Smooth muscle cell (in vitro differentiated cells): ENCODE data around the gene PFN1. TPM values are rescaled to one million over a fixed set of nuclear protein-coding genes. Genes with fewer than 3 reads are reported as not detected.
A peak's percentile ranks its signal among the peaks of the same experiment; 100 is the strongest.

Experiments
- DNase-seq: peaks from one replicate; lab custom pipeline; 2025; ENCODE audit not compliant: unreplicated experiment; lab: John Stamatoyannopoulos, UW
- H2AFZ ChIP-seq: fragments of 200-600 bp; sonication (generic); 2 replicates; pipeline ENCODE4 v1.6.0; 2016; ENCODE audit warnings: antibody characterized with exemption, low read depth, mild to moderate bottlenecking
- H3F3A ChIP-seq: fragments of 200-600 bp; sonication (generic); 2 replicates; pipeline ENCODE4 v1.6.0; 2017; ENCODE audit warnings: antibody characterized with exemption, low read depth
- H3K27ac ChIP-seq: fragments of 200-600 bp; sonication (generic); 2 replicates; pipeline ENCODE4 v1.5.1; 2016; ENCODE audit warnings: low read depth, mild to moderate bottlenecking
- H3K27me3 ChIP-seq: fragments of 200-600 bp; sonication (generic); 2 replicates; pipeline ENCODE4 v1.6.1; 2016; ENCODE audit warnings: low read depth, mild to moderate bottlenecking
- H3K36me3 ChIP-seq: fragments of 200-600 bp; sonication (generic); 2 replicates; pipeline ENCODE4 v1.5.1; 2016; ENCODE audit warnings: low read depth
- H3K4me1 ChIP-seq: fragments of 200-600 bp; sonication (generic); 2 replicates; pipeline ENCODE4 v1.5.1; 2016; ENCODE audit warnings: low read depth
- H3K4me2 ChIP-seq: fragments of 200-600 bp; sonication (generic); 2 replicates; pipeline ENCODE4 v1.6.0; 2016; ENCODE audit warnings: mild to moderate bottlenecking
- H3K4me3 ChIP-seq: fragments of 200-600 bp; sonication (generic); 2 replicates; pipeline ENCODE4 v1.5.1; 2016; ENCODE audit warnings: mild to moderate bottlenecking
- H3K79me2 ChIP-seq: fragments of 200-600 bp; sonication (generic); 2 replicates; pipeline ENCODE4 v1.6.0; 2016; ENCODE audit warnings: low read depth, mild to moderate bottlenecking
- H3K9ac ChIP-seq: fragments of 200-600 bp; sonication (generic); 2 replicates; pipeline ENCODE4 v1.6.0; 2016; ENCODE audit warnings: low read depth
- H3K9me3 ChIP-seq: fragments of 200-600 bp; sonication (generic); replicated peaks from 2 replicates; pipeline ENCODE4 v1.5.1; 2016; ENCODE audit warnings: low read depth
- H4K20me1 ChIP-seq: fragments of 200-600 bp; sonication (generic); 2 replicates; pipeline ENCODE4 v1.6.0; 2016; ENCODE audit warnings: low read depth
- WGBS: methylation state at CpG from one replicate; pipeline ENCODE4 v1.1.7; 2016; ENCODE audit warnings: low lambda C conversion rate; 5-methylcytosine and 5-hydroxymethylcytosine counted together
- polyA plus RNA-seq: library from polyadenylated mRNA; unstranded; fragments of >200 nt; fragmentation: Nextera tagmentation; extraction: Ambion mirVana; gene quantifications from 2 replicates; pipeline ENCODE4 v1.2.1, GENCODE V29; 2016
- total RNA-seq: library from RNA; depleted of rRNA; stranded (reverse); fragments of >200 nt; gene quantifications from 2 replicates; pipeline ENCODE4 v1.2.3, GENCODE V29; 2014
- TF ChIP-seq, protein P1 (sequence below): fragments of 200-600 bp; sonication (generic); IDR thresholded peaks from 2 replicates; pipeline ENCODE4 v1.5.1; 2017; ENCODE audit warnings: borderline replicate concordance, mild to moderate bottlenecking, antibody characterized with exemption; ENCODE audit not compliant: insufficient read depth, poor library complexity, severe bottlenecking

Gene PFN1
- total and polyA plus RNA-seq, 2 experiments from 2014 or later = 838 to 1,485 TPM

DNA sequence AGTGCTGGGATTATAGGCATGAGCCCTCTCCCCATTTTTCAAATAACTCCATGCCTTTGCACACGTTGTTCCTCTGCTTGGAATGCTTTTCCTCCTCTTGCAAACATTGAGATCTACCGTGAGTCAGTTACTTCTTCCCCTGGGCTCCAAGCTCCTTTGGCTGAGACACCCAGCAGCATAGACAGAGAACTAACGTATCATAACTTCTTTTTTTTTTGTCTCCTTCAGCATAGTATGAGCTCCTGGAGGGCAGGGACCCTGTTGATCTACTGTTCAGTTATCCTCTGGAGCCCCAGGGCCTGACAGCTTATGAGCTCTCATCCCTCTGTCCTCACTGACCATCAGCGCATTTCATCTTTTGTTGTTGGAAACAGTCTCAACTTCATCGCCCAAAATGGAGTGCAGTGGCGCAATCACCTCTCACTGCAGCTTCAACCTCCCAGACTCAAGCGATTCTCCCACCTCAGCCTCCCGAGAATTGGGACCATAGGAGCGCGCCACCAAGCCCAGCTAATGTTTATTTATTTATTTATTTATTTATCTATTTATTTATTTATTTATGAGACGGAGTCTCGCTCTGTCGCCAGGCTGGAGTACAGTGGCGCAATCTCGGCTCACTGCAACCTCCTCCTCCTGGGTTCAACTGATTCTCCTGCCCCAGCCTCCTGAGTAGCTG is 17.1 kb upstream of the PFN1 start:
- no peak for DNase-seq
- Histone ChIP-seq H3K9me3 (no peaks in the 10 kb centered on the region), H3K4me3 (no peak overlapping the region), H4K20me1 (peaks cover 12% of the 10 kb centered on the region), H3K27ac (peak overlapping the region; percentile 94), H3K27me3 (no peaks in the 10 kb centered on the region), H3F3A (peaks cover 11% of the 10 kb centered on the region), H3K79me2 (peaks cover 33% of the 10 kb centered on the region), H2AFZ (no peak overlapping the region), H3K4me2 (peak overlapping the region; percentile 97), H3K4me1 (peaks cover 9% of the 10 kb centered on the region), H3K9ac (no peak overlapping the region), H3K36me3 (no peaks in the 10 kb centered on the region)
- 98% methylated on average over 15 of the region's 15 CpGs for WGBS
- TF ChIP-seq, protein P1, sequence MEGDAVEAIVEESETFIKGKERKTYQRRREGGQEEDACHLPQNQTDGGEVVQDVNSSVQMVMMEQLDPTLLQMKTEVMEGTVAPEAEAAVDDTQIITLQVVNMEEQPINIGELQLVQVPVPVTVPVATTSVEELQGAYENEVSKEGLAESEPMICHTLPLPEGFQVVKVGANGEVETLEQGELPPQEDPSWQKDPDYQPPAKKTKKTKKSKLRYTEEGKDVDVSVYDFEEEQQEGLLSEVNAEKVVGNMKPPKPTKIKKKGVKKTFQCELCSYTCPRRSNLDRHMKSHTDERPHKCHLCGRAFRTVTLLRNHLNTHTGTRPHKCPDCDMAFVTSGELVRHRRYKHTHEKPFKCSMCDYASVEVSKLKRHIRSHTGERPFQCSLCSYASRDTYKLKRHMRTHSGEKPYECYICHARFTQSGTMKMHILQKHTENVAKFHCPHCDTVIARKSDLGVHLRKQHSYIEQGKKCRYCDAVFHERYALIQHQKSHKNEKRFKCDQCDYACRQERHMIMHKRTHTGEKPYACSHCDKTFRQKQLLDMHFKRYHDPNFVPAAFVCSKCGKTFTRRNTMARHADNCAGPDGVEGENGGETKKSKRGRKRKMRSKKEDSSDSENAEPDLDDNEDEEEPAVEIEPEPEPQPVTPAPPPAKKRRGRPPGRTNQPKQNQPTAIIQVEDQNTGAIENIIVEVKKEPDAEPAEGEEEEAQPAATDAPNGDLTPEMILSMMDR = no peak

DNA sequence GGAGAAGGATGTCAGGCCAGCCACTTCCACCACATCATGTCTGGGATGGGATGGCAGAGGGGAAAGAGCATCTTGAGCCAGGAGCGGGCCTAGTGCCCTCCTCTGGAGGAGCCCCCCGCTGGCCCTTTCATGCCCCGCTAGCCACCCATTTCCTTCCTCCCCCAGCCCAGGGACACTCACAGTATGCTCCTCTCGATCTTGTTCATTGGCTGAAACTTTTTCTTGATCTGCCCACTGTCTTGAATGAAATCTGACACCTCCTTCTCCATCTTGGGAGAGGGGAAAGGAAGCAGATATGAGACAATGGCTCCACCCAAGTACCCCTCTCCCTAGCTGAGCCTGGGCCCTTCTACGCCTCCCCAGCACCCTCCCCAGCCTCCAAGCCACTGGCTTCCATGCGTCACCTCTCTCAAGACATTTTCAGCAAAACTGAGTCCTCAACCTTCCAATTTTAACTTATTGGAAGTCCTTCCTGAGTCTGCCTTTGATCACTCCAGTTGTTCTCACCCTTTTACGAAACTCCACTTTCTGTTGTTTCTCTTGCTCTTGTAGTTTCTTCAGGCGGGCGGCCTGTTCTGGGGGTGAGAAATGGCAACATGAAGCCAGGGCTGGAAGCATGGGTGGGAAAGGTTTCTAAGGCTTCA is 12.1 kb upstream of the PFN1 start:
- Histone ChIP-seq H2AFZ (no peak overlapping the region), H3K4me2 (no peak overlapping the region), H3K9me3 (no peaks in the 10 kb centered on the region), H3K79me2 (peaks cover 23% of the 10 kb centered on the region), H3K4me3 (no peak overlapping the region), H4K20me1 (no peaks in the 10 kb centered on the region), H3K4me1 (no peaks in the 10 kb centered on the region), H3K27ac (no peak overlapping the region), H3K27me3 (no peaks in the 10 kb centered on the region), H3K9ac (no peak overlapping the region), H3F3A (peaks cover 3% of the 10 kb centered on the region), H3K36me3 (no peaks in the 10 kb centered on the region)
- WGBS = 94% methylated on average over 9 of the region's 9 CpGs
- TF ChIP-seq, protein P1 = no peak
- no peak for DNase-seq

GRCh38 chr17:4959261-4959965 is 11.1 kb upstream of the PFN1 start:
- H3K79me2 ChIP-seq = peaks cover 14% of the 10 kb centered on the region
- H3K4me1 ChIP-seq = no peaks in the 10 kb centered on the region
- H3K9me3 ChIP-seq = no peaks in the 10 kb centered on the region
- WGBS = 95% methylated on average over 18 of the region's 18 CpGs
- no peak overlapping the region for H3K27ac ChIP-seq
- H3K27me3 ChIP-seq = no peaks in the 10 kb centered on the region
- no peak overlapping the region for H3K9ac ChIP-seq
- H4K20me1 ChIP-seq = no peaks in the 10 kb centered on the region
- DNase-seq = no peak
- no peak overlapping the region for H3K4me2 ChIP-seq
- no peak overlapping the region for H3K4me3 ChIP-seq
- H3F3A ChIP-seq = no peaks in the 10 kb centered on the region
- TF ChIP-seq, protein P1 = no peak
- no peaks in the 10 kb centered on the region for H3K36me3 ChIP-seq
- H2AFZ ChIP-seq = no peak overlapping the region
